ENCODE data around the gene MACROD1.

The MACROD1 gene

GRCh38 chr11:64069401-64070313 lies 96.3 kb downstream of the MACROD1 start:
- DNase-seq: no peak

DNA sequence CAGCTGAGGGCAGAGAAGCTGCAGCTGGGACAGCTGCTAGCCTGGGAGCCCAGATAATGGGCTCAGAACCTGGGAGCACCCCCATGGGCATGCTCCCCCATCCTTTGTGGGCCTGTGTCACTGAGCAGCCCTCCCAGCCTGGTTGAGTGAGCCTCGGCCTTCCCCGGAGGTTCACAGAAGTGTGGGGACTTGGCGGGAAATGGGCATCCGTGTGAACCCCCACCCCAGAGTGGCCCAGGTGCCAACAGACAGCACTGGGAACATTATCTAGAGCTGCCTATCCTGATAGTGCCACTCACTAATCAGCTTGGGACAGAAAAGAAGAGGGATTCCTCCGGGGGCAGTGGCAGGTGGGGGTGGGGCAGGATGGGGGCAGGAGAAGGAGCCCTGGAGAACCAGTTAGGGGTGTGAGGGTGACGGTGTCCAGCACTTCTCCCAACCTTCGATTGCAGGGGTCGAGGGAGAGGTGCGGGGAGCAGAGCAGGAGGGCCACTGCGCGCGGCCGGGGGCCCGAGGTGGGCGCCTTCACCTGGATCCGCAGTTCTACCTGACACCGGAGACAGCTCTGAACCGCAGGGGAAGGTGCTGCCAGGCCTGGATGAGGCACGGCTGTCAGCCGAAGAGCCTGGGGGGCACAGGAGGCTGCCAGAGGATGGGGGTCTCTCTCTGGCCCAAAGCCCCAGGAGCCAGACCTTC lies 97.1 kb downstream of the MACROD1 start:
- DNase-seq: no peak

- no peak for DNase-seq
These were observed 98.5 kb downstream of the MACROD1 start for GRCh38 chr11:64067230-64067993.

GRCh38 chr11:64065712-64066111 lies 100.2 kb downstream of the MACROD1 start:
- no peak for DNase-seq

GRCh38 chr11:64065141-64065465 lies 100.8 kb downstream of the MACROD1 start:
- DNase-seq: no peak

DNA sequence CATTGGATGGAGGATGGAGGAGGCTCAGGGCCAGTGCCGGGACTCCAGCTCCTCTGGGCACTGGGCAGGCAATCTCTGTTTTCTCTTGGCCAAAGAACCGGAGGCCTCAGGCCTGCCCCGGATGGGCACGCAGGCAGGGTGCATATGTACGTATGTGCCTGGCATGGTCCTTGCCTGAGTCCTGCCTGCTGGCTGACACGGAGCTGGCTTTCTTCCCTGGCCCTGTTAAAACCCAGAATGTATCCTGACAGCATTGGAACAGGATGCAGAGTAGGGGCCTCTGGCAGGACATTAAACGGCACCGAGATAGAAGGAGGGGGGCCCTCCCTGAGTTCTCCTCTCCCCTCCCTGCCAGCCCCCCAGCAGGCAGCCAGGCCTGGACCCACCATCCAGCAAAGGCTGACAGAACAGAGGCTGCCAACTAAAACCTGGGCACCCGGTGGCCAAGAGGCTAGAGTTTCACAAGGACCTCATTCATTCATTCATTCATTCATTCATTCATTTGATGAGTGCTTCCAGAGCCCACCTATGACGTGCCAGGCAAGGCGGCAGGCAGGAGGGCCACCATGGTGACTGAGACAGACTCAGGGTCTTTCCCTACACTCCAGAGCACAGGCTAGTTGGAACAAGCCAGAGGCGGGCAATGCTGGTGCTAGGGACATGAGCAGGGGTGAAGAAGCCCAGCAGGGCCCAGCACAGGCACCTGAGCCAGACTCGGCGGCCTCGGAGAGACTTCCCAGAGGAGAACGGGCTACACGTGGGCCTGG lies 101.4 kb downstream of the MACROD1 start:
- no peak for DNase-seq

- DNase-seq: no peak
These were observed 102.1 kb downstream of the MACROD1 start for GRCh38 chr11:64063777-64064176.

DNA sequence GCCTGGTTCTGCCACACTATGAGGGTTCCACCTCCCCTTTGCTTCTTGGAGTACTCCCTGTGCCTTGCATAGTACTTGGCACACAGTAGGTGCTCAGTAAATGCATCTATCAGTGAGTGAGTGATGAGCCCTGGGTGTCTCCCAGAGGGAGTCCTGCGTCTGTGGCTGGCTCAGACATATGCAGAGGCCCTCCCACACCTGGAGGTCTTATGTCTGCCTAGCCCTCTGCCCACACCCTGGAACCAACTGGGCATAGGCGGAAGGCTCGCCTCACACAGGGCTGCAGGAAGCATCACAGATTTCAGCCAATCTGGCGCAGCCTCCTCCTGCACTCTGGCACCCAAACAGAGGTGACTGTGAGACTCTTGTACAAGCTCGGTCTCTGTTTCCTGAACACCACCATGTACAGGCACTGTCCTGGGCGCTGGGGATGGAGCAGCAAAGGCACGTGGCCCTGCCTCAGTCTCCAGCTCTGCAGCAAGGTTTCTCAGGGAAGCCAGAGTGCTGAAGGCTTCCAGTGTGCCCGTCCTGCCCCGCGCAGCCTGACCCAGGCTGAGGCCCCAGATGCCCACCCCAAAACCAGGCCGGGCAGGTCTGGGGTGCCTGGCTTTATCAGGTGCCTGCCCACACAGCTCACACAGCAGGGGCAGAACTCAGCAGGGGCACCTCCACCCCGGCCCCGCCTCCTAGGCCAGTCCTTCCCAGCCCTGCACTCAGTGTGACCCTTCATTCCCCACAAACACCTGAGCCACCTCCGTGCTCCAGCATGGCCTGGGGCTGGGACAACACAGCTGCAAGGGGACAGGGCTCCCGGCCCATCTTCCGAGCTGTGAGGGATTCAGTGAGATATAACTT lies 103.5 kb downstream of the MACROD1 start:
- DNase-seq: no peak

DNA sequence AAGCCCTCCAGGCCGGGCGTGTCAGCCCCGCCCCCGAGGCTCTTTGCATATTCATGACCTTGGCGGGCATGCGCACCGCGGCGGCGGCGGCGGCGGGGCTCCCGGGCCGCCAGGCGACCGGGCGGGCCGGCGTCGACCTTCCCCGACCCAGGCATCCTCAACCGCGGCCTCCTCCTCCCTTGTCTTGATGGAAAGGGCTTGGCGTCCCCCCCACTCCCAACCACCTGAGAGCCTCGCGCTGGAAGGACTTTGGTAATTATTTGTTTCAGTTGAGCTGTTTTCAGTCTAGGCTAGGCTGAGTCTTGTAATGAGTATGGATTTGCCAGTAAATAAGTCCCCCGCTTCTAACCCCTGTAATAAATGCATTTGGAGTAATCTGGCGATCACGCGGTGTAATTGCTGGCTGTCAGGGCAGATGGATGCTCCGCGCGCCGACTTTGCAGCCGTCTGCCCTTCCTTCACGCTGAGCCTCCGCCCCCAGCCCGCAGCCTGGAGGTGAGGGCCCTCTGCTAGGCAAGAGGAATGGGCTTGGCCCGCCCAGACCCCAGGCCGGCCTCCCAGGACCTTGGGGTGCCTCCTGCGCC lies 105.0 kb downstream of the MACROD1 start:
- DNase-seq: no peak

DNA sequence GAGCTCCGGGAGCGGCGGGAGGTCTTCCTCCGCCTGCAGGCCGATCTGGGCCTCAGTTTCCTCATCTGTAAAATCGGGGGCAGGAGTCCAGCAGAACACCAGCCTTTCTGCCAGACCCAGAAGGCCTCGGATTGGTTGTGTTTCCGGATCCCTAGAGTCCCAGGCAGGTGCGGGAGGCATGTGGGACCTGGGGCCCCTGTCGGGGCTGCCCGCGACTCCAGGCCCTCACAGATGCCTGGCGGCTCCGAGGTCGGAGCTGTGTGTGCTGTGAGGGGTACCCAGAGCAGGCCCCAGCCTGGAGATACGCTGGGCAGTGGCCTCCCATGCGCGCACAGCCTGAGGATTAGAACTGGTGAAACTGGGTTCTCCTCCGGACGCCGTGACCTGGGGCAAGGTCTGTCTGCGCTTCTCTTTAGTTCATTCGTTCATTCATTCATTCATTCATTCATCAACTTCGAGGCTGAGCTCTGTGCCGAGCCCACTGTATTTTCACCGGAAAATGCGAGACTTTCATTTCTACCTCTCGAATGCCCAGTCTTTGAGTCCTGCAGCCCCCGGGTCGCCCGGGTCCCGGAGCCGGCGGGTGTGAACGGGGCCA lies 105.6 kb downstream of the MACROD1 start:
- no peak for DNase-seq

- DNase-seq: no peak
These were observed 106.4 kb downstream of the MACROD1 start for GRCh38 chr11:64059339-64060140.

GRCh38 chr11:64058494-64058893 lies 107.4 kb downstream of the MACROD1 start:
- no peak for DNase-seq

DNA sequence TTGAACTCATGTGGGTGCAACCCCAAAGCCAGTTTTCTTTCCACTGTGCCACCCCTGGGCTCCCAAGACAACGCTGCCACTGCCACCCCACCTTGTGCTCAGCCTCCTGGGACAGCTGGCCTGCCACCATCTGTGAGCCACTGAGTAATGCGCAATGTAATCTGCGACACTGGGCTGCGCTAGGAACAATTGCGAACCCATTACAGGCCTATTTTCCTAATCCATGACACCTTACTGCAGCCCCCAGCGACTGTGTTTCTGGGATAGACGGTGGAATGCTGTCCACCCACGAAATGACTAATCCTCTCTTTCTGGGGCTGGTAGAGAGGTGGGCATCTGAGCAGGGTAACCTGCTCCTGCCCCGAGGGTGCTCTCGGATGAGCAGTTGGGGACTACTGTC lies 108.0 kb downstream of the MACROD1 start:
- no peak for DNase-seq

DNA sequence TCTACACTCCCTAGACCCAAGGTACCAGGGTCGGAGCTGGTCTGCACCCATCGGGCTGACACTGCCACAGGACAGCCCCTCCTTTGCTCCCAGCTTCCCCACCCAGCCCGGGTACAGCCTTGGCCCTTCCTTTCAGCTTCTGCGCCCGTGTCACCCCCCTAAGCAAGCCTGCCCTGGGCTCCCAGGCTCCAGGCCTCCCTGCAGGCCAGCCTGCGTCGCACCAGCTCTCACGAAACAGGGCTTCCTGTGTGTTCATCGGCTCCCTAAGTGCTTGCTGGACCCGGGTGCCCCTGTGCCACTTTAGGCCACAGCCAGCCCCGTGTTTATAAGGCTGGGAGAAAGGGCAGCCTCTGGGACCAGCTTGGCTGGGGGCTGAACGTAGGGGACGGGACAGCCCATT lies 109.1 kb downstream of the MACROD1 start:
- no peak for DNase-seq

DNA sequence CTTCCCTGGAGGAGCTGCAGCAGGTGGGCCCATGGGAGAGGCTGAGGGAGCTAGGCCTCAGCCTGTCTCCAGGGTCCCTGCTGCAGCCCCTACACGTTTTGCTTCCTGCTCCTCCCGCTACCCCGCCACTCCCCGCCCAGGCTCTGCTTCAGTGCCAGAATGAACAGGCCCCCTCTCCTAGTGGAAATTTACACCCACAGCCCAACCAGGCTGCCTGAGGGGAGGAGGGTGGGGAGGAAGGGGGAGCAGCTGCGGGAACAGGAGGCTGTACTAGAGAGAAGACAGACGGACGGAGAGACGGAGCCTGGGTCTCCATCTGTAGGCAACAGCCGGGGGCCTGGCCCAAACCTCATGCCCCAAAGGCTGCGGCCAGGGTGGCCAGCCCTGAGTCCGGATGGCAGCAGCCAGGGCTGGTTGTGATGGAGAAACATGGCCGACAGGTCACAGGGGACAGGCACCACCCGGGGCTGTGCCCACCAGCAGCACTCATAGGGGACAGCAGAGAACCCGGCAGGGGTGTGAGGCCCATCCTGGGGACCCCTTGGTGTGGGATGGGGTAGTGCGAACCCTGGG lies 109.6 kb downstream of the MACROD1 start:
- DNase-seq: no peak

GRCh38 chr11:64055077-64055476 lies 110.8 kb downstream of the MACROD1 start:
- no peak for DNase-seq

- no peak for DNase-seq
These were observed 112.2 kb downstream of the MACROD1 start for GRCh38 chr11:64053699-64054098.

- DNase-seq: no peak
These were observed 112.8 kb downstream of the MACROD1 start for GRCh38 chr11:64052938-64053622.

- DNase-seq: no peak
These were observed 113.5 kb downstream of the MACROD1 start for GRCh38 chr11:64052436-64052835.

Data from OCI-M1 (cell line).